ENCODE data around the gene AFF1. TPM values are rescaled to one million over a fixed set of nuclear protein-coding genes. Genes with fewer than 3 reads are reported as not detected.

AFF1 gene
- total RNA-seq, 1 experiment from 2014 or later = 61.9 TPM

- Mint-ChIP-seq H3K9me3 (ENCODE audit: unreplicated experiment) (no peaks in the 10 kb centered on the region), H3K27ac (ENCODE audit: low read depth, unreplicated experiment) (peak overlapping the region; percentile 60), H3K4me1 (ENCODE audit: insufficient read depth, unreplicated experiment) (peaks cover 20% of the 10 kb centered on the region), H3K4me3 (ENCODE audit: unreplicated experiment) (no peak overlapping the region), H3K36me3 (ENCODE audit: insufficient read depth, unreplicated experiment) (no peaks in the 10 kb centered on the region), H3K27me3 (ENCODE audit: insufficient read depth, unreplicated experiment) (no peaks in the 10 kb centered on the region)
- intact Hi-C loops (cut with micrococcal nuclease) = no loop called here
- ChIA-PET CTCF (interaction anchor here (0.7 to 1.8 kb wide), 2 partner anchors 84 to 116 kb away, joined by 5 to 6 read pairs; no protein-coding TSS in a partner anchor), POLR2A (interaction anchor here (0.6 to 1.8 kb wide), 5 partner anchors 12 to 100 kb away, joined by 3 to 5 read pairs (median 3); no protein-coding TSS in a partner anchor)
- peak; percentile 83 for DNase-seq (ENCODE audit: unreplicated experiment)
- BruUV-seq (replicated peaks) = no TSS peak
- no peak for TF ChIP-seq CTCF (IDR thresholded peaks at IDR 0.05; ENCODE audit: unreplicated experiment)
These were observed 104.2 kb downstream of the AFF1 start for GRCh38 chr4:87038837-87039615.

GRCh38 chr4:87041141-87041540, 106.3 kb downstream of the AFF1 start:
- Mint-ChIP-seq H3K9me3 (ENCODE audit: unreplicated experiment) (no peaks in the 10 kb centered on the region), H3K4me1 (ENCODE audit: insufficient read depth, unreplicated experiment) (peaks cover 20% of the 10 kb centered on the region), H3K27ac (ENCODE audit: low read depth, unreplicated experiment) (no peak overlapping the region), H3K4me3 (ENCODE audit: unreplicated experiment) (no peak overlapping the region), H3K27me3 (ENCODE audit: insufficient read depth, unreplicated experiment) (no peaks in the 10 kb centered on the region), H3K36me3 (ENCODE audit: insufficient read depth, unreplicated experiment) (no peaks in the 10 kb centered on the region)
- no peak for TF ChIP-seq CTCF (IDR thresholded peaks at IDR 0.05; ENCODE audit: unreplicated experiment)
- ChIA-PET CTCF (interaction anchor here (1.3 kb wide), 1 partner anchor 119 kb away, joined by 3 read pairs; no protein-coding TSS in a partner anchor), POLR2A (interaction anchor here (0.7 to 1.4 kb wide), 2 partner anchors 15 to 64 kb away, joined by 5 read pairs; no protein-coding TSS in a partner anchor)
- DNase-seq (ENCODE audit: unreplicated experiment) = no peak
- intact Hi-C loops (cut with micrococcal nuclease) = no loop called here
- BruUV-seq (replicated peaks) = no TSS peak

GRCh38 chr4:87042221-87042620, 107.4 kb downstream of the AFF1 start:
- no peaks in the 10 kb centered on the region for H3K27me3 Mint-ChIP-seq (ENCODE audit: insufficient read depth, unreplicated experiment)
- TF ChIP-seq CTCF (IDR thresholded peaks at IDR 0.05; ENCODE audit: unreplicated experiment) = no peak

More at GRCh38 chr4:87042221-87042620, 107.4 kb downstream of the AFF1 start:
- H3K4me3 Mint-ChIP-seq (ENCODE audit: unreplicated experiment) = no peak overlapping the region
- no peak for DNase-seq (ENCODE audit: unreplicated experiment)
- peaks cover 20% of the 10 kb centered on the region for H3K4me1 Mint-ChIP-seq (ENCODE audit: insufficient read depth, unreplicated experiment)
- H3K36me3 Mint-ChIP-seq (ENCODE audit: insufficient read depth, unreplicated experiment) = peaks cover 8% of the 10 kb centered on the region
- no peak overlapping the region for H3K27ac Mint-ChIP-seq (ENCODE audit: low read depth, unreplicated experiment)
- ChIA-PET POLR2A (interaction anchor here (0.7 to 1.5 kb wide), 3 partner anchors 14 to 114 kb away, joined by 3 to 5 read pairs (median 5); no protein-coding TSS in a partner anchor), CTCF (interaction anchor here (1.3 kb wide), 1 partner anchor 120 kb away, joined by 3 read pairs; no protein-coding TSS in a partner anchor)
- intact Hi-C loops (cut with micrococcal nuclease) = no loop called here
- no peaks in the 10 kb centered on the region for H3K9me3 Mint-ChIP-seq (ENCODE audit: unreplicated experiment)
- BruUV-seq (replicated peaks) = no TSS peak

All from MCF 10A (cell line).